ENCODE measurements around the gene CCDC107. TPM values are rescaled to one million over a fixed set of nuclear protein-coding genes. Genes with fewer than 3 reads are reported as not detected.
A peak's percentile ranks its signal among the peaks of the same experiment; 100 is the strongest.

Gene CCDC107
- total and polyA plus RNA-seq, 4 donors = 5.4 to 20.2 (median 10.4) TPM

GRCh38 chr9:35667939-35668338 is 9.8 kb downstream of the CCDC107 start:
- Histone ChIP-seq H3K9me3 (ENCODE audit: control insufficient read depth in 4 of 4, low read length in 3 of 4) (no peaks in the 10 kb centered on the region), H3K27ac (ENCODE audit: low read depth in 1 of 2, low read length in 2 of 2) (no peak overlapping the region), H3K27me3 (ENCODE audit: control insufficient read depth in 4 of 4, insufficient read depth in 4 of 4, low read length in 3 of 4) (no peaks in the 10 kb centered on the region), H3K4me1 (ENCODE audit: control insufficient read depth in 4 of 4, insufficient read depth in 4 of 4, low read length in 3 of 4) (peaks cover 5 to 21% (median 15%) of the 10 kb centered on the region in 4 donors), H3K4me3 (ENCODE audit: low read depth in 1 of 3, low read length in 3 of 3) (no peak overlapping the region), H3K36me3 (ENCODE audit: control insufficient read depth in 4 of 4, insufficient read depth in 3 of 4, low read depth in 1 of 4, low read length in 3 of 4) (no peaks in the 10 kb centered on the region), H3K9ac (ENCODE audit: low read depth in 1 of 2, low read length in 2 of 2) (no peak overlapping the region)
- TF ChIP-seq JUND (IDR thresholded peaks at IDR 0.05) (no peak), HNF4G (IDR thresholded peaks at IDR 0.05) (no peak), FOXA1 (IDR thresholded peaks at IDR 0.05) (no peak), ATF3 (IDR thresholded peaks at IDR 0.05) (no peak), RXRA (IDR thresholded peaks at IDR 0.05) (no peak), HNF4A (conservative IDR thresholded peaks at IDR 0.05) (no peak), ZBTB33 (IDR thresholded peaks at IDR 0.05) (no peak), TAF1 (conservative IDR thresholded peaks at IDR 0.05) (no peak), GABPA (IDR thresholded peaks at IDR 0.05 in 1 of 2, conservative IDR thresholded peaks at IDR 0.05 in 1 of 2) (no peak), FOXA2 (IDR thresholded peaks at IDR 0.05) (no peak)
- no peak for DNase-seq (ENCODE audit: low spot score)
- 96% methylated on average over 3 of the region's 3 CpGs for WGBS

GRCh38 chr9:35669331-35670145 is 11.4 kb downstream of the CCDC107 start:
- Histone ChIP-seq H3K27ac (ENCODE audit: low read depth in 1 of 2, low read length in 2 of 2) (no peak overlapping the region), H3K4me1 (ENCODE audit: control insufficient read depth in 4 of 4, insufficient read depth in 4 of 4, low read length in 3 of 4) (peaks cover 5 to 19% (median 15%) of the 10 kb centered on the region in 4 donors), H3K36me3 (ENCODE audit: control insufficient read depth in 4 of 4, insufficient read depth in 3 of 4, low read depth in 1 of 4, low read length in 3 of 4) (no peaks in the 10 kb centered on the region), H3K9ac (ENCODE audit: low read depth in 1 of 2, low read length in 2 of 2) (no peak overlapping the region), H3K4me3 (ENCODE audit: low read depth in 1 of 3, low read length in 3 of 3) (no peak overlapping the region), H3K9me3 (ENCODE audit: control insufficient read depth in 4 of 4, low read length in 3 of 4) (no peaks in the 10 kb centered on the region), H3K27me3 (ENCODE audit: control insufficient read depth in 4 of 4, insufficient read depth in 4 of 4, low read length in 3 of 4) (no peaks in the 10 kb centered on the region)
- no peak for DNase-seq (ENCODE audit: low spot score)
- 46% methylated on average over 6 of the region's 6 CpGs for WGBS
- peak; percentile 22 for TF ChIP-seq NR2F2 (IDR thresholded peaks at IDR 0.05)
- TF ChIP-seq TAF1 (conservative IDR thresholded peaks at IDR 0.05) = peak; percentile 31
- peak; percentile 45 to 59 for TF ChIP-seq RXRA (IDR thresholded peaks at IDR 0.05)
- no peak for TF ChIP-seq EGR1 (IDR thresholded peaks at IDR 0.05; ENCODE audit: low read depth in 2 of 2)
- TF ChIP-seq SP1 (IDR thresholded peaks at IDR 0.05) = peak; percentile 99
- TF ChIP-seq FOXA1 (IDR thresholded peaks at IDR 0.05) = no peak
- no peak for TF ChIP-seq ZBTB33 (IDR thresholded peaks at IDR 0.05)
- no peak for TF ChIP-seq FOXA2 (IDR thresholded peaks at IDR 0.05)
- no peak for TF ChIP-seq MAX (IDR thresholded peaks at IDR 0.05)
- TF ChIP-seq ATF3 (IDR thresholded peaks at IDR 0.05) = no peak
- TF ChIP-seq REST (IDR thresholded peaks at IDR 0.05) = no peak
- TF ChIP-seq JUND (IDR thresholded peaks at IDR 0.05) = peak in 1 of 2 donors; percentile 53
- peak in 1 of 2 donors; percentile 50 for TF ChIP-seq RAD21 (IDR thresholded peaks at IDR 0.05)
- peak; percentile 92 for TF ChIP-seq HNF4G (IDR thresholded peaks at IDR 0.05)
- peak; percentile 95 for TF ChIP-seq HNF4A (conservative IDR thresholded peaks at IDR 0.05)
